ENCODE data around the gene CTDP1.

DNA sequence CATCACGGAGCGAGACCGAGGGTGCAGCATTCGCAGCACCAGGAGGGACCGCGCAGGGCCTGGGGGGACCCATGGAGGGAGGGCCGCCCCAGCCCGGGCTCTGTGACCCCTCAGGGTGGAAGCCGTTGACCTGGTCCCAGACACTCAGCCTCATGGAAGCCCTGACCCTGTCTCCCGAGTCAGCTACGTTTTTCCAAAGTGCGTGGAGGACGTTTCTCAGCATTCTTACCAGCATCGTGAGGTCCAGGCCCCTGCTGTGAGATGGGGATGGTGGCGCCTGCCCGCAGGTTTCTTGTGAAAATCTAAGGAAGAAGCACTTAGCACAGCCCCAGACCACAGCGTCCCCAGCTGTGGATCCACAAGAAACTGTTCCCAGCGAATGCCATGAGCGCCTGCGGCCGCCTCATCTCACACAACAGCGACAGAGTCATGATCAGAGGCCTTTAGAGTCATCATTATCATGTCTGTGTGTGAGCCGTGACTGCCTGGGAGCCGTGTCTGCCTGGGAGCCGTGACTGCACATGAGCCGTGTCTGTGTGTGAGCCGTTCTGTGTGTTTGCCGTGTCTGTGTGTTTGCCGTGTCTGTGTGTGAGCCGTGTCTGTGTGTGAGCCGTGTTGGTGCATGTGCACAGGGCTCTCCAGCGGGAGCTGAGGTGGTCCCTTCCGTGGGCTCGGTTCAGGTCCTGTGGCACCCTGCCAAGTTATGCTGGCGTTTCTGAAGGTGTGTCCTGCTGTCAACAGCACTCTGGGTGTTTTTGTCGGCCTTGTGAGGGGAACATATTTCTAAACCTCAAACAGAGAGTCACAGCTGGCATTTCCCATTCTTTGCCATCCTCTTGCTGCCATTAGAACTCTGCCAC is 68.9 kb downstream of the CTDP1 start:
- TF ChIP-seq, protein P1, sequence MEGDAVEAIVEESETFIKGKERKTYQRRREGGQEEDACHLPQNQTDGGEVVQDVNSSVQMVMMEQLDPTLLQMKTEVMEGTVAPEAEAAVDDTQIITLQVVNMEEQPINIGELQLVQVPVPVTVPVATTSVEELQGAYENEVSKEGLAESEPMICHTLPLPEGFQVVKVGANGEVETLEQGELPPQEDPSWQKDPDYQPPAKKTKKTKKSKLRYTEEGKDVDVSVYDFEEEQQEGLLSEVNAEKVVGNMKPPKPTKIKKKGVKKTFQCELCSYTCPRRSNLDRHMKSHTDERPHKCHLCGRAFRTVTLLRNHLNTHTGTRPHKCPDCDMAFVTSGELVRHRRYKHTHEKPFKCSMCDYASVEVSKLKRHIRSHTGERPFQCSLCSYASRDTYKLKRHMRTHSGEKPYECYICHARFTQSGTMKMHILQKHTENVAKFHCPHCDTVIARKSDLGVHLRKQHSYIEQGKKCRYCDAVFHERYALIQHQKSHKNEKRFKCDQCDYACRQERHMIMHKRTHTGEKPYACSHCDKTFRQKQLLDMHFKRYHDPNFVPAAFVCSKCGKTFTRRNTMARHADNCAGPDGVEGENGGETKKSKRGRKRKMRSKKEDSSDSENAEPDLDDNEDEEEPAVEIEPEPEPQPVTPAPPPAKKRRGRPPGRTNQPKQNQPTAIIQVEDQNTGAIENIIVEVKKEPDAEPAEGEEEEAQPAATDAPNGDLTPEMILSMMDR (IDR thresholded peaks at IDR 0.05) = no peak
- no peak for TF ChIP-seq POLR2A (IDR thresholded peaks at IDR 0.05)

Data from body of pancreas (tissue), 4 donors.